Measurements from ENCODE around the gene SMIM41. TPM values are rescaled to one million over a fixed set of nuclear protein-coding genes. Genes with fewer than 3 reads are reported as not detected.
A peak's percentile ranks its signal among the peaks of the same experiment; 100 is the strongest.

Gene SMIM41
- polyA plus RNA-seq, 1 donor (not counting 4 experiments of a cell fraction or from before 2014, with no cell fraction given) = not detected

DNA sequence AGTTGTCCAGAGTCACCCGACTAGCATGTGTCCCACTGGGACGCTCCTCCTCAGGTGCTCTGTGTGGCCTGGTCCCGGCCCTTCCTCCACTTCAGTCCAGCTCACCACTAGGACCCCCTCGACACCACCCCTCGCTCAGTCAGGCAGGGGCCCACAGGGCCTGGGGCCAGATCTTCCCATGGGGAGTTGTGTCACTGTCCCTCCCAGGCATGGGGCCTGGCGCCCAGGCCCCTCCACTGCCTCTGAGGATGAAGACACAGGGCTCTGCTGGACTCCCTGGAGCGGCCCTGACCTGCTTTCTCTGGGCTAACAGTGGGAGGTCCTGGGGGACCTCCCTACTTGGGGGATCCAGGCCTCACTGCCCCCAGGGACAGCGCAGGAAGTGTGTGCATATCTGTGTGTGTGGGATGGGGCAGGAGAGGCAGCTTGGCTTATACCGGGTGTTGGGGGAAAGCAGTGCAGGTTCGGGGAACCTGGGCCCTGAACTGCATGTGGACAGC lies 68.5 kb downstream of the SMIM41 start:
- H3K4me2 ChIP-seq (ENCODE audit: control insufficient read depth, extremely low read depth, insufficient read depth, low read depth, low read length) = peak overlapping the region; percentile 30

DNA sequence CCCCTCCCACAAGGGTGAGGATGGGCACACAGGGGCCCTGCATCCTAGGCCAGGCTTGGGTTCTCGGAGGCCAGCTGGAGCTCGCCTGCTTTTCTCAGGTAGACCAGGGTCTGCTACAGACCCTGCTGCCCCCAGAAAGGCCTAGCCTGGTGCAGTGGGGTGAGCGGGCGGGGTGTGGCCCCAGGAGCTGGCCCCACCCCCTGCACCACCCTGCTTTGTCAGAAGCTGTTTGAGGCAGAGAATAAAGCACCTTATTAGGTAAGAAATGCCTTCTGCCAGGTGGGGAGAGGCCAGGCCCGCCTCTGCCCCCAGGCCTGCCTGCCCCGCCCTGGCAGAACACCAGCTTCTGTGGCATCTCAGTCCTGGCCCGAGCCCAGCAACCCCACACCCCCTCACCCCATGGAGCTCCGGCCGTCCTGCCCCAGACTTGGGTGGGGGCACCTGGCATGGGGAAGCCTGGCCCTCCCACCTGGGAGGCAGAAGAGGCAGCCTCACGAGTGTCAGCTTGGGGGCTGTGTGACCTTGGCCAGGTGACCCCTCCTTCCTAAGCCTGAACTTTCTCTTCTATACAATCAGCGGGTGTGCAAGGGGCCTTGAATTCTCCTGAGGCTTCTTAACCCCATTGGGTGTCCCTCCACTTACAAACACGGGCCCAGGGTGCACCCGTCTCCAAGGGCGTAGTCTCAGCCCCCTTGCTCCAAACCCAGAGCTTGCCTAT lies 69.1 kb downstream of the SMIM41 start:
- Histone ChIP-seq H2AFZ (ENCODE audit: control insufficient read depth, low read length) (no peak overlapping the region), H4K20me1 (ENCODE audit: control insufficient read depth, extremely low read depth, insufficient read depth, low read length) (no peaks in the 10 kb centered on the region), H3K9me3 (ENCODE audit: control insufficient read depth, low read depth, low read length) (no peaks in the 10 kb centered on the region), H3K9ac (ENCODE audit: control insufficient read depth, extremely low read depth, insufficient read depth, low read length) (peak overlapping the region; percentile 100), H3K36me3 (ENCODE audit: control insufficient read depth in 2 of 2, extremely low read depth in 1 of 2, insufficient read depth in 2 of 2, low read length in 2 of 2) (no peaks in the 10 kb centered on the region), H3K27ac (ENCODE audit: control insufficient read depth, insufficient read depth, low read length) (peak overlapping the region; percentile 100), H3K4me2 (ENCODE audit: control insufficient read depth, extremely low read depth, insufficient read depth, low read depth, low read length) (peak overlapping the region; percentile 30), H3K9me1 (ENCODE audit: control insufficient read depth, extremely low read depth, insufficient read depth, low read length) (no peaks in the 10 kb centered on the region), H3K27me3 (ENCODE audit: control insufficient read depth, extremely low read depth, insufficient read depth, low read length) (no peaks in the 10 kb centered on the region), H3K79me2 (ENCODE audit: control insufficient read depth, insufficient read depth, low read length) (peaks cover 10% of the 10 kb centered on the region), H3K4me3 (ENCODE audit: control insufficient read depth in 2 of 3, extremely low read depth in 1 of 3, insufficient read depth in 2 of 3, low read depth in 1 of 3, low read length in 3 of 3) (no peak overlapping the region), H3K4me1 (ENCODE audit: control insufficient read depth, extremely low read depth, insufficient read depth, low read length) (peaks cover 95% of the 10 kb centered on the region)
- peak; percentile 88 for FAIRE-seq
- dilution Hi-C loops (cut with MboI; ENCODE audit: extremely low pct_ligation_motif_present, low sequenced_read_pairs) = no loop called here
- TF ChIP-seq, protein P1, sequence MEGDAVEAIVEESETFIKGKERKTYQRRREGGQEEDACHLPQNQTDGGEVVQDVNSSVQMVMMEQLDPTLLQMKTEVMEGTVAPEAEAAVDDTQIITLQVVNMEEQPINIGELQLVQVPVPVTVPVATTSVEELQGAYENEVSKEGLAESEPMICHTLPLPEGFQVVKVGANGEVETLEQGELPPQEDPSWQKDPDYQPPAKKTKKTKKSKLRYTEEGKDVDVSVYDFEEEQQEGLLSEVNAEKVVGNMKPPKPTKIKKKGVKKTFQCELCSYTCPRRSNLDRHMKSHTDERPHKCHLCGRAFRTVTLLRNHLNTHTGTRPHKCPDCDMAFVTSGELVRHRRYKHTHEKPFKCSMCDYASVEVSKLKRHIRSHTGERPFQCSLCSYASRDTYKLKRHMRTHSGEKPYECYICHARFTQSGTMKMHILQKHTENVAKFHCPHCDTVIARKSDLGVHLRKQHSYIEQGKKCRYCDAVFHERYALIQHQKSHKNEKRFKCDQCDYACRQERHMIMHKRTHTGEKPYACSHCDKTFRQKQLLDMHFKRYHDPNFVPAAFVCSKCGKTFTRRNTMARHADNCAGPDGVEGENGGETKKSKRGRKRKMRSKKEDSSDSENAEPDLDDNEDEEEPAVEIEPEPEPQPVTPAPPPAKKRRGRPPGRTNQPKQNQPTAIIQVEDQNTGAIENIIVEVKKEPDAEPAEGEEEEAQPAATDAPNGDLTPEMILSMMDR (optimal IDR thresholded peaks at IDR 0.05 in 1 of 3, IDR thresholded peaks at IDR 0.05 in 1 of 3, conservative IDR thresholded peaks at IDR 0.05 in 1 of 3; ENCODE audit: extremely low read depth in 1 of 3, insufficient read depth in 2 of 3, low read length in 3 of 3) = no peak
- no peak for TF ChIP-seq EZH2 (IDR thresholded peaks at IDR 0.05; ENCODE audit: low read length)
- DNase-seq (ENCODE audit: low read depth, low spot score) = peak; percentile 96

More for the DNA sequence above, 68.5 kb downstream of the SMIM41 start:
- Histone ChIP-seq H3K9me1 (ENCODE audit: control insufficient read depth, extremely low read depth, insufficient read depth, low read length) (no peaks in the 10 kb centered on the region), H4K20me1 (ENCODE audit: control insufficient read depth, extremely low read depth, insufficient read depth, low read length) (no peaks in the 10 kb centered on the region), H3K27me3 (ENCODE audit: control insufficient read depth, extremely low read depth, insufficient read depth, low read length) (no peaks in the 10 kb centered on the region), H3K9me3 (ENCODE audit: control insufficient read depth, low read depth, low read length) (no peaks in the 10 kb centered on the region), H3K4me3 (ENCODE audit: control insufficient read depth in 2 of 3, extremely low read depth in 1 of 3, insufficient read depth in 2 of 3, low read depth in 1 of 3, low read length in 3 of 3) (no peak overlapping the region), H3K36me3 (ENCODE audit: control insufficient read depth in 2 of 2, extremely low read depth in 1 of 2, insufficient read depth in 2 of 2, low read length in 2 of 2) (no peaks in the 10 kb centered on the region), H3K4me1 (ENCODE audit: control insufficient read depth, extremely low read depth, insufficient read depth, low read length) (peaks cover 93% of the 10 kb centered on the region), H3K27ac (ENCODE audit: control insufficient read depth, insufficient read depth, low read length) (peak overlapping the region; percentile 100), H3K9ac (ENCODE audit: control insufficient read depth, extremely low read depth, insufficient read depth, low read length) (peak overlapping the region; percentile 100), H2AFZ (ENCODE audit: control insufficient read depth, low read length) (no peak overlapping the region), H3K79me2 (ENCODE audit: control insufficient read depth, insufficient read depth, low read length) (peaks cover 10% of the 10 kb centered on the region)
- DNase-seq (ENCODE audit: low read depth, low spot score) (peak; percentile 68), FAIRE-seq (no peak)
- dilution Hi-C loops (cut with MboI; ENCODE audit: extremely low pct_ligation_motif_present, low sequenced_read_pairs) = no loop called here
- TF ChIP-seq, protein P1 (optimal IDR thresholded peaks at IDR 0.05 in 1 of 3, IDR thresholded peaks at IDR 0.05 in 1 of 3, conservative IDR thresholded peaks at IDR 0.05 in 1 of 3; ENCODE audit: extremely low read depth in 1 of 3, insufficient read depth in 2 of 3, low read length in 3 of 3) = no peak
- no peak for TF ChIP-seq EZH2 (IDR thresholded peaks at IDR 0.05; ENCODE audit: low read length)

All from keratinocyte (primary cell).